Neutrophil (primary cell): Measurements from ENCODE around the gene CAPN15.

Experiments used
- H3K27ac ChIP-seq: fragments of 200-600 bp; sonication (generic); 2 replicates; pipeline ENCODE4 v1.5.1; 2016; ENCODE audit warnings: mild to moderate bottlenecking, moderate library complexity
- H3K27me3 ChIP-seq: fragments of 200-600 bp; sonication (generic); 2 replicates; pipeline ENCODE4 v1.6.0; 2016; ENCODE audit warnings: mild to moderate bottlenecking
- H3K36me3 ChIP-seq: fragments of 200-600 bp; sonication (generic); 2 replicates; pipeline ENCODE4 v1.5.1; 2017
- H3K4me1 ChIP-seq, 2 experiments: fragments of 200-600 bp in 1 of 2; sonication (generic) in 1 of 2; 1 replicate in 1 of 2; 2 replicates in 1 of 2; pipeline versions ENCODE4 v1.5.1 to v1.6.1; 2013 to 2016; ENCODE audit warnings: low read depth in 1 of 2, low read length in 1 of 2, mild to moderate bottlenecking in 1 of 2, moderate library complexity in 1 of 2; ENCODE audit not compliant: control insufficient read depth in 1 of 2, insufficient read depth in 1 of 2
- H3K4me3 ChIP-seq, 2 experiments: fragments of 200-600 bp in 1 of 2; sonication (generic) in 1 of 2; 1 replicate in 1 of 2; 2 replicates in 1 of 2; pipeline ENCODE4 v1.5.1; 2013 to 2016; ENCODE audit warnings: low read depth in 1 of 2, low read length in 1 of 2, mild to moderate bottlenecking in 1 of 2, moderate library complexity in 1 of 2
- H3K9me3 ChIP-seq: fragments of 200-600 bp; sonication (generic); 2 replicates; pipeline ENCODE4 v1.5.1; 2016
- CTCF ChIP-seq: fragments of 200-600 bp; sonication (generic); IDR thresholded peaks from 2 replicates; pipeline ENCODE4 v1.5.1; 2016; ENCODE audit warnings: antibody characterized with exemption

Gene CAPN15

GRCh38 chr16:555528-556473 is 28.3 kb downstream of the CAPN15 start:
- Histone ChIP-seq H3K27ac (no peak overlapping the region), H3K27me3 (peaks cover 38% of the 10 kb centered on the region), H3K4me1 (no peaks in the 10 kb centered on the region), H3K4me3 (no peak overlapping the region), H3K36me3 (peaks cover 32% of the 10 kb centered on the region), H3K9me3 (no peaks in the 10 kb centered on the region)
- no peak for TF ChIP-seq CTCF

- Histone ChIP-seq H3K4me3 (no peak overlapping the region), H3K36me3 (peaks cover 28% of the 10 kb centered on the region)
- no peak for TF ChIP-seq CTCF
These were observed 29.1 kb downstream of the CAPN15 start for GRCh38 chr16:556474-557173.

GRCh38 chr16:557463-558297 is 30.2 kb downstream of the CAPN15 start:
- peaks cover 57% of the 10 kb centered on the region for H3K27me3 ChIP-seq
- H3K36me3 ChIP-seq, result peaks cover 17% of the 10 kb centered on the region
- no peak for TF ChIP-seq CTCF
- H3K4me1 ChIP-seq, result no peaks in the 10 kb centered on the region
- no peak overlapping the region for H3K4me3 ChIP-seq
- H3K27ac ChIP-seq, result no peak overlapping the region
- H3K9me3 ChIP-seq, result no peaks in the 10 kb centered on the region

More at GRCh38 chr16:556474-557173, 29.1 kb downstream of the CAPN15 start:
- Histone ChIP-seq H3K27me3 (peaks cover 46% of the 10 kb centered on the region), H3K27ac (no peak overlapping the region), H3K9me3 (no peaks in the 10 kb centered on the region), H3K4me1 (no peaks in the 10 kb centered on the region)

- H3K27me3 ChIP-seq, result peaks cover 62% of the 10 kb centered on the region
- H3K4me1 ChIP-seq, result no peaks in the 10 kb centered on the region
These were observed 30.9 kb downstream of the CAPN15 start for GRCh38 chr16:558298-559020.

More at GRCh38 chr16:558298-559020, 30.9 kb downstream of the CAPN15 start:
- no peak overlapping the region for H3K4me3 ChIP-seq
- TF ChIP-seq CTCF, result no peak
- no peaks in the 10 kb centered on the region for H3K9me3 ChIP-seq
- H3K27ac ChIP-seq, result no peak overlapping the region
- H3K36me3 ChIP-seq, result peaks cover 9% of the 10 kb centered on the region
